GM13976 (cell line): ENCODE results near the gene HELT.
"Not testable (repeated sequence)": the region's sequence is repeated elsewhere in the genome, so short reads cannot be mapped to it uniquely, and the experiment has no call there.

ENCODE experiments used
- DNase-seq: peaks from one replicate; pipeline ENCODE4 v3.0.0; 2012; ENCODE audit warnings: low spot score
- CTCF ChIP-seq: IDR thresholded peaks from 2 replicates; pipeline ENCODE4 v1.5.1; 2012; ENCODE audit warnings: borderline replicate concordance, mild to moderate bottlenecking; ENCODE audit not compliant: insufficient read depth; ENCODE audit errors: extremely low read depth, missing control alignments, control extremely low read depth
- in situ Hi-C: fragments of 300-500 bp; cut with MboI; formaldehyde crosslinking; loops from one replicate; pipeline ENCODE4 v1.12.0; 2022; ENCODE audit warnings: low sequenced_read_pairs, mixed read lengths, inconsistent platforms; ENCODE audit not compliant: unreplicated experiment

Gene HELT

GRCh38 chr4:185035284-185035683 lies 17.0 kb downstream of the HELT start:
- no peak for DNase-seq
- no peak for TF ChIP-seq CTCF
- in situ Hi-C loops = no loop called here

DNA sequence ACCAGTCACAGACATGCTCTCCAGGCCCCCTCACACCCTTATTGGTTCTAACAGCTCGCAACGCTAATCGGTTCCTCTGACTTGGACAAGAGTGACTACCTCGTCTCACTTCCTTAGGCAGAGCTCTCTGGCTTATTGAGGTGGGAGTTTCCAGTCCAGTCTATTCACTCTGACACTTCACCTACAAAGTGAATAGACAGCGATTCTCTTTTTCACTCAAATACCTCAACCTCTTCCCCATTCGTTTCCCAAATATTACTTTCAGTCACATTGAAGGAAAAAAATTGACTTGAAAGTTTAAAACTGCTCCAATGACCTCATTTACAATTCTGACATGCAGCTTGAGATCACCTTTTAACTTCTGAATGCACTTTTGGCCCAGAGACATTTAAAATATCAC lies 17.7 kb downstream of the HELT start:
- in situ Hi-C loops = no loop called here
- no peak for TF ChIP-seq CTCF
- DNase-seq = no peak

DNA sequence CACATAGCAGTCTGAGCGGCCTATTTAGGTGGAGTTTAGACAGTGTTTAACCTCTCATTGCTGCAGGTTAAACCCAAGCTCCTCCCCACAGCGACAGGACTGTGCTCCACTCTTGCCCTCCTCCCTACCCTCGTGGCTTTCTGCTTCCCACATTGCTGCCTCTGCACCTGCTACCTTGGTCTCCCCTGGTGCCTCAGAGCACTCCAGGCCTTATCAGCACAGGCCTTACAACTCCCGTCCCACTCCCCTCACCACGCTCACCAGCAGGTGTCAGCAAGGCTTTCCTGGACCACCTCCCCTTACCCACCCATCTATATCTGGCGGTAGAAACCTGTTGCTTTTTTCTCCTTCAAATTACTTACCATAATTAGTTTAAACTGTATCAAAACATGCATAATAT lies 18.6 kb downstream of the HELT start:
- TF ChIP-seq CTCF = no peak
- no peak for DNase-seq
- in situ Hi-C loops = no loop called here

DNA sequence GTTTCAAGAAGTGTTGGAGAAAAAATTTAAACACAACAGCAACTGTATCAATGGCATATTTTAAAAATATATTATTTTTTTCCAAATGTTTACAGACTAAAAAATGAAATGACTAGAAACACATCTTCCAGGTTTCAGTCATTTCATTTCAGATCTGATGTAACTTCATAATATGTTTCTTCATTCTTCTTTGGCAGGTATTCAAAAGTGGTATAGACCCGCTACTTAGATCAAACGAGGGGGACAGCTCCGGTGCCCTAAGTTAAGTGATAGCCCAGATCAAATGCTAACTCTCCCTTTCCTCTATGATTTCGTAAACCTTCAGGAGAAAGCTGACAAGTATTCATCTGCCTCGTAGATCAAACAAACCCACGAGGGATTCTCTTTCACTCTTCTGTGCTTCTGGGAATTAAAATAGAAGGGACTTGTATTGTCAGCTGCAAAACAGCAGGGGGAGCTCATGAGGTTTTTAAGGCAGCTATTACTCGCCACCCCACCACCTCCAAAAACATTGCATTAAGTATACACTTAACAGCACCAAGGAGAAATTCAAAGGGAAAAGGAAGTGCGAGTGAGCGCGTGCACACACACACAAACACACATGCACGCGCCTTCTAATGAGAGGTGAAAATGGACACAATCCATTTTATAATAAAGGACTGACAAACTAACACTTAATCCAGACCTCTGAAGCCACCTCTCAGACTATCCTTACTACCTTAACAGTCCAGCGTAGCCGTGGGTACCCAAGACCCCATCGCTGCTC lies 21.4 kb downstream of the HELT start:
- DNase-seq = peak; percentile 76
- TF ChIP-seq CTCF = peak; percentile 66
- in situ Hi-C loops = no loop called here

DNA sequence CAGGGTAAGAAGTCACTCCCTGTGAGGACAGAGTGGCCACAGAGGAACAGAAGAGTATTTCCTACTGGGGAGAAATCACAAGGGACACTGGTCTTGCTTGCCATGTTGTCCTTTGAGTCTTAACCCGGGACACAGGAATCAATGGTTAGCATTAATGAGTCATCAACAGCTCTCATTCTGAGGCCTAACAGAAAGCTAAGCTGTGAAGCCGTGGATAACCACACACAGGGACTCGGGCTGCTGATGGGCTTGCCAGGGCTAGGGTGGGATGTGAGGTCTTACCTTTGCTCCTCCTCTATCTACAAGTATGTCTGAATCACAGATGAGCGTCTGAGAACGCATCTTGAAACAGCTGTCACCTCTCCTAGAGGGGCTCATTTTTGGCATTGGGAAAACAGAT lies 22.2 kb downstream of the HELT start:
- no peak for TF ChIP-seq CTCF
- in situ Hi-C loops = no loop called here
- no peak for DNase-seq

- not testable (repeated sequence) for DNase-seq
Measured at GRCh38 chr4:185050286-185050685, 32.0 kb downstream of the HELT start.

DNA sequence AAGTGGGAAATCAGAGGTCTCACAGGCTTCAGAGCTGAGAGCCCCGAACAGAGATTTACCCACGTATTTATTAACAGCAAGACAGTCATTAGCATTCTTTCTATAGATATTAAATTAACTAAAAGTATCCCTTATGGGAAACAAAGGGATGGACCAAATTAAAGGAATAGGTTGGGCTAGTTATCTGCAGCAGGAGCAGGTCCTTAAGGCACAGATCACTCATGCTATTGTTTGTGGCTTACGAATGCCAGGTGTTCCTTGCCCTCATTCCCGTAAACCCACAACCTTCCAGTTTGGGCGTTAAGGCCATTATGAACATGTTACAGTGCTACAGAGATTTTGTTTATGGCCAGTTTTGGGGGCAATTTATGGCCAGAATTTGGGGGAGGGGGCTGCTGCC lies 33.0 kb downstream of the HELT start:
- in situ Hi-C loops, DNase-seq: not testable (repeated sequence)

More at GRCh38 chr4:185050286-185050685, 32.0 kb downstream of the HELT start:
- in situ Hi-C loops = not testable (repeated sequence)

GRCh38 chr4:185053746-185054145 lies 35.5 kb downstream of the HELT start:
- DNase-seq = no peak
- no peak for TF ChIP-seq CTCF
- in situ Hi-C loops = no loop called here
